Thyroid gland (tissue), 4 donors: ENCODE measurements around the gene TPK1. TPM values are rescaled to one million over a fixed set of nuclear protein-coding genes. Genes with fewer than 3 reads are reported as not detected.
"Not testable (repeated sequence)": the region's sequence is repeated elsewhere in the genome, so short reads cannot be mapped to it uniquely, and the experiment has no call there.

Experiments
- DNase-seq, 2 donors: peaks; one replicate each; pipeline ENCODE4 v3.0.0-alpha.2; 2019
- H3K27ac ChIP-seq, 3 donors: fragments of 200-600 bp; sonication (generic); 1 replicate in 2 of 3; 2 replicates in 1 of 3; pipeline ENCODE4 v1.5.1; 2016 to 2019; ENCODE audit warnings: mild to moderate bottlenecking in 1 of 3, moderate library complexity in 1 of 3
- H3K27me3 ChIP-seq: fragments of 200-600 bp; sonication (generic); one replicate; pipeline ENCODE4 v1.5.1; 2019
- H3K36me3 ChIP-seq, 2 donors: fragments of 200-600 bp; sonication (generic); one replicate each; pipeline ENCODE4 v1.5.1; 2016 to 2019
- H3K4me1 ChIP-seq, 2 donors: fragments of 200-600 bp; sonication (generic); one replicate each; pipeline ENCODE4 v1.5.1; 2017 to 2019
- H3K4me3 ChIP-seq, 3 donors: fragments of 200-600 bp; sonication (generic); replicated peaks in 1 of 3; 1 replicate in 2 of 3; 2 replicates in 1 of 3; pipeline ENCODE4 v1.5.1; 2016; ENCODE audit warnings: mild to moderate bottlenecking in 1 of 3
- H3K9me3 ChIP-seq: fragments of 200-600 bp; sonication (generic); one replicate; pipeline ENCODE4 v1.5.1; 2017
- POLR2A ChIP-seq, 2 donors: fragments of 450-650 bp; IDR thresholded peaks; one replicate each; pipeline ENCODE4 v1.6.1; 2017; ENCODE audit warnings: antibody characterized with exemption in 2 of 2, mild to moderate bottlenecking in 2 of 2, moderate library complexity in 1 of 2
- WGBS, 2 donors: methylation state at CpG; one replicate each; pipeline ENCODE4 v1.1.5; 2017; 5-methylcytosine and 5-hydroxymethylcytosine counted together
- intact Hi-C: fragments of 100-400 bp; cut with DNase I; formaldehyde crosslinking; loops from one replicate; pipeline ENCODE4 v1.15.1; 2023
- total RNA-seq, 4 donors: library from RNA; depleted of rRNA; stranded (reverse); fragments of >200 nt; gene quantifications; one replicate each; pipeline ENCODE4 v1.2.3, GENCODE V29; 2016
- TF ChIP-seq, protein P1 (sequence below), 6 experiments: fragments of 200-600 bp in 3 of 6; fragments of 450-650 bp in 3 of 6; sonication (generic) in 3 of 6; IDR thresholded peaks; one replicate each; pipeline ENCODE4 v1.5.1; 2016 to 2019; ENCODE audit warnings: antibody characterized with exemption in 6 of 6, mild to moderate bottlenecking in 2 of 6, inconsistent platforms in 1 of 6, moderate library complexity in 1 of 6

The TPK1 gene
- total RNA-seq, 4 donors from 2014 or later: 2.6 to 10.4 (median 6.2) TPM

DNA sequence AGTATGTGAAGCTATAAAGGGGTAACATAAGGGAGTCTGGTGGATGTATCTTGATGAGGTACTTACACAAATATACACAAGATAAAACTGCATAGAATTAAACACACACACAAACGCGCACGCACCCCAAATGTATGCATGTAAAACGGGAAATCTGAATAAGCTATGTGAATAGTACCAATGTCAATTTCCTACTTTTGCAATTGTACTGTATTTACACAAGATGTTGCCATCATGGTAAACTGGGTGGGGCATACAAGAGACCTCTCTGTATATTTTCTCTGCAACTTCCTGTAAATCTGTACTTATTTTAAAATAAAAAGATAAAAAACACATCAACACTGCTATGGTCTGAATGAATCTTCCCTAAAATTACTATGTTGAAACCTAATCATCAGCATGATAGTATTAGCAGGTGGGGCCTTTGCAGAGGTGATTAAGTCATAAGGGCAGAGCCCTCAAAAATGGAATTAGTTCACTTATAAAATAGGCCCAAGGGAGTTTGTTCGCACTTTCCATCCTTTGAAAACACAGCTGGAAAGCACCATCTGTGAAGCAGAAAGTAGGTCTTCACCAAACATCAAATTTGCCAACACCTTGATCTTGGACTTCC, 30.1 kb downstream of the TPK1 start:
- Histone ChIP-seq H3K4me1 (no peaks in the 10 kb centered on the region), H3K27ac (no peak overlapping the region), H3K27me3 (no peaks in the 10 kb centered on the region), H3K36me3 (no peaks in the 10 kb centered on the region), H3K9me3 (no peaks in the 10 kb centered on the region), H3K4me3 (no peak overlapping the region)
- intact Hi-C loops: no loop called here
- DNase-seq: no peak
- WGBS, 2 donors: 95 to 96% methylated on average over 5 of the region's 5 CpGs
- TF ChIP-seq, protein P1, sequence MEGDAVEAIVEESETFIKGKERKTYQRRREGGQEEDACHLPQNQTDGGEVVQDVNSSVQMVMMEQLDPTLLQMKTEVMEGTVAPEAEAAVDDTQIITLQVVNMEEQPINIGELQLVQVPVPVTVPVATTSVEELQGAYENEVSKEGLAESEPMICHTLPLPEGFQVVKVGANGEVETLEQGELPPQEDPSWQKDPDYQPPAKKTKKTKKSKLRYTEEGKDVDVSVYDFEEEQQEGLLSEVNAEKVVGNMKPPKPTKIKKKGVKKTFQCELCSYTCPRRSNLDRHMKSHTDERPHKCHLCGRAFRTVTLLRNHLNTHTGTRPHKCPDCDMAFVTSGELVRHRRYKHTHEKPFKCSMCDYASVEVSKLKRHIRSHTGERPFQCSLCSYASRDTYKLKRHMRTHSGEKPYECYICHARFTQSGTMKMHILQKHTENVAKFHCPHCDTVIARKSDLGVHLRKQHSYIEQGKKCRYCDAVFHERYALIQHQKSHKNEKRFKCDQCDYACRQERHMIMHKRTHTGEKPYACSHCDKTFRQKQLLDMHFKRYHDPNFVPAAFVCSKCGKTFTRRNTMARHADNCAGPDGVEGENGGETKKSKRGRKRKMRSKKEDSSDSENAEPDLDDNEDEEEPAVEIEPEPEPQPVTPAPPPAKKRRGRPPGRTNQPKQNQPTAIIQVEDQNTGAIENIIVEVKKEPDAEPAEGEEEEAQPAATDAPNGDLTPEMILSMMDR (IDR thresholded peaks at IDR 0.05): no peak
- TF ChIP-seq POLR2A (IDR thresholded peaks at IDR 0.05): no peak

DNA sequence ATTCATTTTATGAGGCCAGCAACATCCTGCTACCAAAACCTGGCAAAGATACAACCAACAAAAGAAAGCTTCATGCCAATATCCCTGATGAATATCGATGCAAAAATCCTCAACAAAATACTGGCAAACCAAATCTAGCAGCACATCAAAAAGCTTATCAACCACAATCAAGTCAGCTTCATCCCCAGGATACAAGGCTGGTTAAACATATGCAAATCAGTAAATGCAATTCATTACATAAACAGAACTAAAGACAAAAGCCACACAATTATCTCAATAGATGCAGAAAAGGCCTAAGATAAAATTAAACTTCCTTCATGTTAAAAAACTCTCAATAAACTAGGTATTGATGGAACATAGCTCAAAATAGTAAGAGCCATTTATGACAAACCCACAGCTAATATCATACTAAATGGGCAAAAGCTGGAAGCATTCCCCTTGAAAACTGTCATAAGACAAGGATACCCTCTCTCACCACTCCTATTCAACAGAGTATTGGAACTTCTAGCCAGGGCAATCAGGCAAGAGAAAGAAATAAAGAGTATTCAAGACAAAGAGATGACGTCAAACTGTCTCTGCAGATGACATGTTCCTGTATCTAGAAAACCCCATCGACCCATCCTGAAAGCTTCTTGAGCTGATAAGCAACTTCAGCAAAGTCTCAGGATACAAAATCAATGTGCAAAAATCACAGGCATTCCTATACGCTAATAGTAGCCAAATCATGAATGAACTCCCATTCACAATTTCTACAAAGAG, 35.0 kb downstream of the TPK1 start:
- H3K36me3 ChIP-seq, H3K4me1 ChIP-seq, DNase-seq, H3K27me3 ChIP-seq, intact Hi-C loops, H3K9me3 ChIP-seq, H3K4me3 ChIP-seq, H3K27ac ChIP-seq: not testable (repeated sequence)
- 88 to 92% methylated on average over 4 of the region's 4 CpGs for WGBS, 2 donors

DNA sequence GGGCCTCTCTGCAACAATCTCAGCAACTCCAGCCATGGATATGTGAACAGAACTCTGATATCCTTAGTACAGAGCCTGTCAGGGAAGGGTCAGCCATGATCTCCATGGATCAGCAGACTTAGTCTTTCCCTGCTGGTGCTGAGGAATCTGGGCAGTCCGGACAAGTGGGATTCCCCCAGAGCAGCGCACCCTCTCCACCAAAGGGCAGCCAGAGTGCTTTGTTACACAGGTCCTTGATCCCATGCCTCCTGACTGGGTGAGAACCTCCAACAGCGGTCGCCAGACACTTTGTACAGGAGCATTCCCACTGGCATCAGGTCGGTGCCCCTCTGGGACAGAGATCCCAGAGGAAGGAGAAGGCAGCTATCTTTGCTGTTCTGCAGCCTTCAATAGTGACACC, 38.9 kb downstream of the TPK1 start:
- Histone ChIP-seq H3K36me3 (no peaks in the 10 kb centered on the region), H3K4me1 (no peaks in the 10 kb centered on the region), H3K4me3 (no peak overlapping the region), H3K27me3 (no peaks in the 10 kb centered on the region), H3K9me3 (no peaks in the 10 kb centered on the region), H3K27ac (no peak overlapping the region)
- DNase-seq: no peak
- TF ChIP-seq POLR2A (IDR thresholded peaks at IDR 0.05): no peak
- TF ChIP-seq, protein P1 (IDR thresholded peaks at IDR 0.05): no peak
- WGBS, 2 donors: 75 to 78% methylated on average over 5 of the region's 5 CpGs
- intact Hi-C loops: no loop called here

DNA sequence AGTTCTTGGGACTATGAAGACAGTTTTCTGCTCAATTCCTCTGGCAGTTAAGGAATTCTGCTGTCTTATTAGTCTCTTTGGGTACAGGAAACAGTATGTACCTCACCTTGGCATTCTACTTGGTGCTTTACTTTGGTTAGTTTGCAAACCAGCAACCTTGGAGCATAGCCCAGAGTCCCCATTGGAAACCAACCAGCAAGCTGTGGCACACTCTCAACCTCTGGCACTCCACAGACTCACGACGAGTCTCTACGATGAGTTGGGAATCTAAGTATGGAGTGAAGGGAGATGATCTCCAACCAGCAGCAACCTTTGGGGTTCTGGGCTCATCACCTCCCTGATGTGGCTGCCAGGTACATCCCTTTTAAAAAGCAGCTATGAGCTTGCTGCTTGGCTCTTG, 43.8 kb downstream of the TPK1 start:
- 70 to 98% methylated on average over 3 of the region's 3 CpGs for WGBS, 2 donors
- no peak for TF ChIP-seq POLR2A (IDR thresholded peaks at IDR 0.05)
- TF ChIP-seq, protein P1 (IDR thresholded peaks at IDR 0.05): no peak
- Histone ChIP-seq H3K4me3 (no peak overlapping the region), H3K9me3 (no peaks in the 10 kb centered on the region), H3K27me3 (no peaks in the 10 kb centered on the region), H3K36me3 (no peaks in the 10 kb centered on the region), H3K4me1 (no peaks in the 10 kb centered on the region), H3K27ac (no peak overlapping the region)
- no peak for DNase-seq
- intact Hi-C loops: no loop called here

DNA sequence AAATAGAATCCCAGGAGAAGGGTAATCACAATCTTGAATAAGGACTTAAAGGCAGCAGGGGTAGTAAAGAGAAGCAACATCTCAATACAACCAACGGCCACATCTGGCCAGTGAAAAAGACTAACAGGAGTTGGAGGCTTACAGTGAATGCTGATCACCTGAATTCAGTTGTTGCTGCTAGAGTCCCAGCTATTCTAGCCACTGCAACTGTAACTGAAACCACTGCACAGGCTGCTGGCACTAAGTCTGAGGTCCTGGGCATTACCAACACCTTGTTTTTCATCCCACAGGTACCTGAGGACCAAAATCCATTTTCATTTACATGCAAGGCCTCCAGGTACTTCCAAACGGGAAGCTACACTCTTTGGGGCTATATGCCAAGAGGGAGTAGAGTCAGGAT, 44.4 kb downstream of the TPK1 start:
- DNase-seq: no peak
- Histone ChIP-seq H3K27ac (no peak overlapping the region), H3K27me3 (no peaks in the 10 kb centered on the region), H3K4me1 (no peaks in the 10 kb centered on the region), H3K4me3 (no peak overlapping the region), H3K36me3 (no peaks in the 10 kb centered on the region), H3K9me3 (no peaks in the 10 kb centered on the region)
- no peak for TF ChIP-seq POLR2A (IDR thresholded peaks at IDR 0.05)
- TF ChIP-seq, protein P1 (IDR thresholded peaks at IDR 0.05): no peak
- WGBS, 2 donors: 80 to 95% methylated on average over 2 of the region's 2 CpGs
- intact Hi-C loops: no loop called here
